HepG2 (cell line): ENCODE data around the gene C19orf73. TPM values are rescaled to one million over a fixed set of nuclear protein-coding genes. Genes with fewer than 3 reads are reported as not detected.

Experiments used
- ATAC-seq: fragments of 200-7000 bp; cut with Tn5 transposase; 3 replicates; pipeline ENCODE4 v1.9.1; 2020; ENCODE audit warnings: mild to moderate bottlenecking, moderate library complexity
- BruUV-seq: library from RNA; stranded (reverse); fragments of 400-500 nt; replicated peaks from 2 replicates; lab custom pipeline; 2021; lab: Mats Ljungman, UMichigan
- CTCF ChIA-PET: fragments of 300-600 bp; formaldehyde crosslinking; extraction: SDS; loops from one replicate; lab custom pipeline; 2021; ENCODE audit warnings: low total read pairs, inconsistent platforms, low intra/inter-chr PET ratio; lab: Yijun Ruan, JAX
- POLR2A ChIA-PET: fragments of 350-600 bp; sonication (Branson Sonifier 250); formaldehyde crosslinking; loops from one replicate; lab custom pipeline; 2020; ENCODE audit warnings: antibody characterized with exemption, inconsistent platforms; lab: Yijun Ruan, JAX
- DNase-seq: peaks from one replicate; pipeline ENCODE4 v3.0.0-alpha.2; 2015; ENCODE audit warnings: low spot score
- FAIRE-seq: peaks from 3 replicates; lab custom pipeline; 2011; peaks lifted over from hg19 to GRCh38; lab: Jason Lieb, UNC
- H2AFZ ChIP-seq: one replicate; pipeline ENCODE4 v1.6.1; 2011; ENCODE audit warnings: low read length, inconsistent platforms
- H3K27ac ChIP-seq: fragments of 300-600 bp; 3 replicates; pipeline ENCODE4 v1.8.0; 2011; ENCODE audit warnings: mixed run types, mild to moderate bottlenecking, mixed read lengths, low read length, inconsistent platforms; ENCODE audit not compliant: insufficient read depth; ENCODE audit errors: extremely low read length
- H3K27me3 ChIP-seq, 2 experiments: fragments of 200-600 bp in 1 of 2; 2 replicates in 1 of 2; 3 replicates in 1 of 2; pipeline versions ENCODE4 v1.6.0 to v1.8.0; 2011; ENCODE audit warnings: low read length in 2 of 2, mild to moderate bottlenecking in 2 of 2, moderate library complexity in 2 of 2, inconsistent platforms in 1 of 2; ENCODE audit not compliant: insufficient read depth in 2 of 2, control insufficient read depth in 1 of 2
- H3K36me3 ChIP-seq, 2 experiments: fragments of 200-600 bp in 1 of 2; replicated peaks in 1 of 2; 2 replicates in 1 of 2; 3 replicates in 1 of 2; pipeline versions ENCODE4 v1.5.1 to v1.8.0; 2011; ENCODE audit warnings: low read length in 2 of 2, inconsistent platforms in 1 of 2; ENCODE audit not compliant: insufficient read depth in 2 of 2, control insufficient read depth in 1 of 2
- H3K4me1 ChIP-seq: 2 replicates; pipeline ENCODE4 v1.5.1; 2012; ENCODE audit warnings: low read length, inconsistent platforms; ENCODE audit not compliant: insufficient read depth
- H3K4me2 ChIP-seq: 2 replicates; pipeline ENCODE4 v1.6.0; 2011; ENCODE audit warnings: low read depth, low read length, inconsistent platforms
- H3K4me3 ChIP-seq, 3 experiments: fragments of 200-600 bp in 1 of 3; sonication (generic), shearing (Covaris generic) in 1 of 3; replicated peaks in 1 of 3; 2 replicates each; pipeline ENCODE4 v1.5.1; 2011 to 2016; ENCODE audit warnings: low read length in 3 of 3, inconsistent platforms in 2 of 3, low read depth in 2 of 3, mild to moderate bottlenecking in 2 of 3, control low read depth in 1 of 3, mixed read lengths in 1 of 3; ENCODE audit not compliant: insufficient read depth in 1 of 3
- H3K79me2 ChIP-seq: one replicate; pipeline ENCODE4 v1.6.1; 2011; ENCODE audit warnings: low read length, inconsistent platforms; ENCODE audit not compliant: insufficient read depth
- H3K9ac ChIP-seq: 2 replicates; pipeline ENCODE4 v1.6.0; 2011; ENCODE audit warnings: mild to moderate bottlenecking, low read depth, low read length, inconsistent platforms; ENCODE audit not compliant: insufficient read depth
- H3K9me3 ChIP-seq: 2 replicates; pipeline ENCODE4 v1.5.1; 2012; ENCODE audit warnings: mild to moderate bottlenecking, low read length
- H4K20me1 ChIP-seq: 2 replicates; pipeline ENCODE4 v1.6.0; 2011; ENCODE audit warnings: inconsistent platforms, mild to moderate bottlenecking, low read length, moderate library complexity; ENCODE audit not compliant: insufficient read depth
- AHR ChIP-seq: IDR thresholded peaks from 2 replicates; pipeline ENCODE4 v1.6.1; 2018; ENCODE audit warnings: missing genetic modification reagents, missing compliant biosample characterization
- ERF ChIP-seq: IDR thresholded peaks from 2 replicates; pipeline ENCODE4 v1.6.1; 2018; ENCODE audit warnings: missing biosample characterization, missing genetic modification reagents
- HNRNPLL ChIP-seq: fragments of 200-400 bp; formaldehyde crosslinking; IDR thresholded peaks from 2 replicates; pipeline ENCODE4 v1.6.1; 2017; ENCODE audit warnings: mild to moderate bottlenecking, low read depth, low read length; ENCODE audit not compliant: poor library complexity, severe bottlenecking
- ISX ChIP-seq: sonication (generic); formaldehyde crosslinking; conservative IDR thresholded peaks from 2 replicates; pipeline ENCODE4 v1.5.0; 2020; ENCODE audit warnings: missing genetic modification reagents
- NFKBIZ ChIP-seq: IDR thresholded peaks from 2 replicates; pipeline ENCODE4 v1.6.1; 2018; ENCODE audit warnings: missing genetic modification reagents, missing compliant biosample characterization
- NR3C1 ChIP-seq: sonication (generic); formaldehyde crosslinking; IDR thresholded peaks from 2 replicates; pipeline ENCODE4 v1.4.0; 2020; ENCODE audit warnings: missing genetic modification reagents
- PRDM10 ChIP-seq: sonication (generic); formaldehyde crosslinking; IDR thresholded peaks from 2 replicates; pipeline ENCODE4 v1.4.0; 2020; ENCODE audit warnings: low read depth, missing genetic modification reagents
- RFXAP ChIP-seq: sonication (generic); formaldehyde crosslinking; IDR thresholded peaks from 2 replicates; pipeline ENCODE4 v1.4.0; 2020; ENCODE audit warnings: missing genetic modification reagents, borderline replicate concordance
- TGIF2 ChIP-seq: IDR thresholded peaks from 2 replicates; pipeline ENCODE4 v1.6.1; 2016; ENCODE audit warnings: control low read depth, missing compliant biosample characterization
- TMF1 ChIP-seq: sonication (generic); formaldehyde crosslinking; IDR thresholded peaks from 2 replicates; pipeline ENCODE4 v1.8.1; 2022; ENCODE audit warnings: low read depth, missing genetic modification reagents
- ZBTB3 ChIP-seq: sonication (generic); formaldehyde crosslinking; IDR thresholded peaks from 2 replicates; pipeline ENCODE4 v1.4.0; 2020; ENCODE audit warnings: low read depth, mild to moderate bottlenecking, moderate library complexity, missing genetic modification reagents, borderline replicate concordance
- ZGPAT ChIP-seq: IDR thresholded peaks from 2 replicates; pipeline ENCODE4 v1.6.1; 2016; ENCODE audit warnings: mild to moderate bottlenecking
- ZMAT5 ChIP-seq: sonication (generic); formaldehyde crosslinking; IDR thresholded peaks from 2 replicates; pipeline ENCODE4 v1.5.0; 2020; ENCODE audit warnings: mild to moderate bottlenecking, low read depth, missing genetic modification reagents, borderline replicate concordance
- ZNF337 ChIP-seq: sonication (generic); formaldehyde crosslinking; IDR thresholded peaks from 2 replicates; pipeline ENCODE4 v1.5.1; 2020; ENCODE audit warnings: missing genetic modification reagents, low read depth, mild to moderate bottlenecking, borderline replicate concordance
- ZNF431 ChIP-seq: sonication (generic); formaldehyde crosslinking; IDR thresholded peaks from 2 replicates; pipeline ENCODE4 v1.9.0; 2022; ENCODE audit warnings: missing genetic modification reagents, low read depth, mild to moderate bottlenecking, borderline replicate concordance
- ZNF550 ChIP-seq: sonication (generic); formaldehyde crosslinking; IDR thresholded peaks from 2 replicates; pipeline ENCODE4 v1.4.0; 2020; ENCODE audit warnings: mild to moderate bottlenecking, missing genetic modification reagents, borderline replicate concordance
- whole genome bisulfite sequencing: methylation state at CpG from one replicate; pipeline ENCODE4 v1.1.6; 2017; ENCODE audit warnings: low lambda C conversion rate; 5-methylcytosine and 5-hydroxymethylcytosine counted together
- in situ Hi-C: cut with HindIII; loops from 2 replicates; pipeline ENCODE4 v1.10.0; 2017; ENCODE audit warnings: low pct_unique_long_range_greater_than_20kb; ENCODE audit not compliant: extremely low pct_ligation_motif_present
- intact Hi-C: fragments of 100-400 bp; cut with micrococcal nuclease; formaldehyde crosslinking; loops from one replicate; pipeline ENCODE4 v1.10.0; 2022; ENCODE audit not compliant: unreplicated experiment
- polyA plus RNA-seq, 8 experiments: library from polyadenylated mRNA; depleted of rRNA in 3 of 8; stranded (reverse) in 7 of 8; unstranded in 1 of 8; fragments of >200 nt; fragmentation: Illumina TruSeq in 4 of 8; extraction: Trizol in 4 of 8; gene quantifications; 2 replicates each; pipeline versions ENCODE4 v1.2.1 to v1.2.3, GENCODE V29; 2011 to 2016; ENCODE audit warnings: low read depth in 4 of 8, missing spikeins in 1 of 8, mixed read lengths in 1 of 8; ENCODE audit not compliant: insufficient read depth in 1 of 8
- total RNA-seq, 5 experiments: library from RNA; depleted of rRNA; stranded (reverse); fragments of >200 nt; fragmentation: Illumina TruSeq; extraction: Trizol; gene quantifications; 2 replicates each; pipeline ENCODE4 v1.2.3, GENCODE V29; 2016; ENCODE audit warnings: low read depth in 1 of 5

C19orf73 gene
- total and polyA plus RNA-seq, 2 of the 13 experiments (the other 11 are each of a cell fraction or from before 2014, with no cell fraction given), result 1.4 to 1.5 TPM

- intact Hi-C loops, result no loop called here
- H3K27me3 ChIP-seq, result no peaks in the 10 kb centered on the region
- no peaks in the 10 kb centered on the region for H4K20me1 ChIP-seq
- TF ChIP-seq AHR (CRISPR knock-in tag) (no peak), ISX (CRISPR knock-in tag) (no peak), ZBTB3 (no peak), ZNF337 (CRISPR knock-in tag) (no peak), PRDM10 (CRISPR knock-in tag) (no peak), ZGPAT (CRISPR knock-in tag) (no peak), TGIF2 (CRISPR knock-in tag) (no peak), ERF (CRISPR knock-in tag) (no peak), RFXAP (no peak), NFKBIZ (CRISPR knock-in tag) (no peak), ZNF550 (CRISPR knock-in tag) (no peak), ZMAT5 (CRISPR knock-in tag) (no peak), HNRNPLL (no peak), TMF1 (CRISPR knock-in tag) (no peak), ZNF431 (CRISPR knock-in tag) (no peak), NR3C1 (CRISPR knock-in tag) (no peak)
- peaks cover 3 to 5% of the 10 kb centered on the region in 2 experiments; a peak in 2 of 5 replicates for H3K36me3 ChIP-seq
- H3K27ac ChIP-seq, result no peak overlapping the region
- no peak for ATAC-seq
- 100% methylated on average over 5 of the region's 10 CpGs for WGBS
- no peaks in the 10 kb centered on the region for H3K4me1 ChIP-seq
- H2AFZ ChIP-seq, result no peak overlapping the region
- no peak overlapping the region for H3K4me3 ChIP-seq
- BruUV-seq, result no TSS peak
- H3K4me2 ChIP-seq, result no peak overlapping the region
- H3K9ac ChIP-seq, result no peak overlapping the region
- ChIA-PET POLR2A (no interaction called here), CTCF (no interaction called here)
- H3K79me2 ChIP-seq, result no peaks in the 10 kb centered on the region
- no peak for DNase-seq
- in situ Hi-C loops, result no loop called here
- H3K9me3 ChIP-seq, result no peaks in the 10 kb centered on the region
- no peak for FAIRE-seq
These were observed 17.8 kb upstream of the C19orf73 start for GRCh38 chr19:49136771-49137171.
